GM23338 (cell line): ENCODE results near the gene REG1A. TPM values are rescaled to one million over a fixed set of nuclear protein-coding genes. Genes with fewer than 3 reads are reported as not detected.

Source experiments
- ATAC-seq: fragments of 200-7000 bp; cut with Tn5 transposase; 3 replicates; pipeline ENCODE4 v1.9.1; 2020
- DNase-seq: peaks from one replicate; pipeline ENCODE4 v3.0.0-alpha.2; 2015; ENCODE audit warnings: low spot score
- H2AFZ ChIP-seq: fragments of 200-600 bp; sonication (generic); 2 replicates; pipeline ENCODE4 v1.8.0; 2016; ENCODE audit warnings: antibody characterized with exemption, mild to moderate bottlenecking, moderate library complexity
- H3F3A ChIP-seq: fragments of 200-600 bp; sonication (generic); replicated peaks from 2 replicates; pipeline ENCODE4 v1.8.0; 2017; ENCODE audit warnings: antibody characterized with exemption, mixed run types, low read depth
- H3K27ac ChIP-seq: fragments of 200-600 bp; sonication (generic); 2 replicates; pipeline ENCODE4 v1.6.1; 2016; ENCODE audit warnings: low read depth
- H3K27me3 ChIP-seq: fragments of 200-600 bp; sonication (generic); 2 replicates; pipeline ENCODE4 v1.8.0; 2016; ENCODE audit warnings: mild to moderate bottlenecking, mixed run types, moderate library complexity; ENCODE audit not compliant: insufficient read depth
- H3K36me3 ChIP-seq: fragments of 200-600 bp; sonication (generic); 2 replicates; pipeline ENCODE4 v1.8.0; 2016; ENCODE audit warnings: mild to moderate bottlenecking; ENCODE audit not compliant: insufficient read depth
- H3K4me1 ChIP-seq: fragments of 200-600 bp; sonication (generic); 2 replicates; pipeline ENCODE4 v1.8.0; 2016; ENCODE audit warnings: mild to moderate bottlenecking, moderate library complexity; ENCODE audit not compliant: insufficient read depth
- H3K4me2 ChIP-seq: fragments of 200-600 bp; sonication (generic); 2 replicates; pipeline ENCODE4 v1.7.1; 2017; ENCODE audit warnings: mixed run types
- H3K4me3 ChIP-seq: fragments of 200-600 bp; sonication (generic); 2 replicates; pipeline ENCODE4 v1.6.1; 2016; ENCODE audit warnings: mixed run types
- H3K79me2 ChIP-seq: fragments of 200-600 bp; sonication (generic); replicated peaks from 2 replicates; pipeline ENCODE4 v1.8.0; 2017; ENCODE audit warnings: mild to moderate bottlenecking; ENCODE audit not compliant: insufficient read depth
- H3K9me2 ChIP-seq: fragments of 200-600 bp; sonication (generic); 2 replicates; pipeline ENCODE4 v1.8.0; 2017; ENCODE audit not compliant: insufficient read depth
- H4K20me1 ChIP-seq: fragments of 200-600 bp; sonication (generic); replicated peaks from 2 replicates; pipeline ENCODE4 v1.8.0; 2017; ENCODE audit warnings: mild to moderate bottlenecking; ENCODE audit not compliant: insufficient read depth
- H3K27ac Mint-ChIP-seq: 2 replicates; pipeline ENCODE4 v1.8.0; 2020; ENCODE audit warnings: inconsistent platforms, mild to moderate bottlenecking, moderate library complexity, mixed read lengths
- H3K27me3 Mint-ChIP-seq: 3 replicates; pipeline ENCODE4 v1.8.0; 2022; ENCODE audit warnings: low read depth, mild to moderate bottlenecking, moderate library complexity, mixed read lengths, inconsistent platforms; ENCODE audit not compliant: insufficient read depth, poor library complexity
- H3K36me3 Mint-ChIP-seq: 3 replicates; pipeline ENCODE4 v1.8.0; 2021; ENCODE audit warnings: low read depth, mild to moderate bottlenecking, inconsistent platforms, moderate library complexity, mixed read lengths
- H3K4me1 Mint-ChIP-seq: 3 replicates; pipeline ENCODE4 v1.8.0; 2020; ENCODE audit warnings: mild to moderate bottlenecking, inconsistent platforms, mixed read lengths
- H3K4me3 Mint-ChIP-seq: 3 replicates; pipeline ENCODE4 v1.8.0; 2021; ENCODE audit warnings: moderate library complexity, mild to moderate bottlenecking, inconsistent platforms, mixed read lengths
- H3K9me3 Mint-ChIP-seq: 3 replicates; pipeline ENCODE4 v1.8.0; 2020; ENCODE audit warnings: moderate library complexity, mild to moderate bottlenecking, inconsistent platforms, mixed read lengths
- CREB1 ChIP-seq: fragments of 250-450 bp; sonication (Bioruptor Pico); IDR thresholded peaks from 2 replicates; pipeline ENCODE4 v1.5.0; 2020; ENCODE audit warnings: low read depth, mild to moderate bottlenecking, moderate library complexity
- EZH2 ChIP-seq: fragments of 200-600 bp; sonication (generic); IDR thresholded peaks from one replicate; pipeline ENCODE4 v1.8.0; 2017; ENCODE audit warnings: antibody characterized with exemption, mild to moderate bottlenecking, low read depth; ENCODE audit not compliant: unreplicated experiment
- EZH2phosphoT487 ChIP-seq: fragments of 200-600 bp; sonication (generic); IDR thresholded peaks from one replicate; pipeline ENCODE4 v1.8.1; 2018; ENCODE audit warnings: antibody characterized with exemption; ENCODE audit not compliant: unreplicated experiment
- JUNB ChIP-seq: IDR thresholded peaks from one replicate; pipeline ENCODE4 v1.6.1; 2016; ENCODE audit warnings: antibody characterized with exemption; ENCODE audit not compliant: unreplicated experiment
- POLR2AphosphoS5 ChIP-seq: IDR thresholded peaks from 2 replicates; pipeline ENCODE4 v1.6.1; 2016; ENCODE audit warnings: antibody characterized with exemption, low read depth
- REST ChIP-seq: IDR thresholded peaks from one replicate; pipeline ENCODE4 v1.6.1; 2018; ENCODE audit warnings: antibody characterized with exemption; ENCODE audit not compliant: unreplicated experiment
- ZNF114 ChIP-seq: fragments of 250-450 bp; sonication (Bioruptor Pico); IDR thresholded peaks from 2 replicates; pipeline ENCODE4 v1.5.0; 2020; ENCODE audit warnings: mild to moderate bottlenecking, moderate library complexity
- ZNF331 ChIP-seq: fragments of 250-450 bp; sonication (Bioruptor Pico); IDR thresholded peaks from 2 replicates; pipeline ENCODE4 v1.5.0; 2020; ENCODE audit warnings: low read depth, mild to moderate bottlenecking, moderate library complexity
- ZNF462 ChIP-seq: fragments of 250-450 bp; sonication (Bioruptor Pico); IDR thresholded peaks from 2 replicates; pipeline ENCODE4 v1.5.0; 2020; ENCODE audit warnings: mild to moderate bottlenecking, moderate library complexity
- polyA plus RNA-seq: library from polyadenylated mRNA; unstranded; fragments of >200 nt; fragmentation: Nextera tagmentation; extraction: Ambion mirVana; gene quantifications from 2 replicates; pipeline ENCODE4 v1.2.1, GENCODE V29; 2016
- total RNA-seq: library from RNA; depleted of rRNA; stranded (reverse); fragments of >200 nt; shearing (Covaris generic); gene quantifications from 2 replicates; pipeline ENCODE4 v1.2.3, GENCODE V29; 2014
- TF ChIP-seq, protein P1 (sequence below): IDR thresholded peaks from 2 replicates; pipeline ENCODE4 v1.6.1; 2016; ENCODE audit warnings: antibody characterized with exemption

Gene REG1A
- total and polyA plus RNA-seq, 2 experiments from 2014 or later: not detected

DNA sequence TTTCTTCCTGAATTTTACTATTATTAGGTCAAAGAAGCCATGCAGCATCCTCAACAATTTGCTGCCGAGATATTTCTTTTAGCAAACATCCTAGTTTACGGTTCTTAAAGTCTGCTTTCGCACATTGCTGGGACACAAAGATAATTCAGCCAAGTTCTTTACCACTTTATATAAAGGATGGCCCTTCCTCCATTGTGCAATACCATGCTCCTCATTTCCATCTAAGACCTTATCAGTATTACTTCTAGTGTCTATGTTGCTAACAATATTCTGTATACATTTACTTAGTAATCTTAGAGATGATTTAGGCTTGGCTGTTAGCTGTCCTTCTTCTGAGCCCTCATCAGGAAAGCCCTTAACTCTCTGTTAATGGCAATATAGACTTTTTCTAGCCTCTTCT, 8.0 kb upstream of the REG1A start (continued):
- TF ChIP-seq ZNF462 (CRISPR knock-in tag) (no peak), EZH2 (no peak), REST (no peak), ZNF114 (CRISPR knock-in tag) (no peak)

DNA sequence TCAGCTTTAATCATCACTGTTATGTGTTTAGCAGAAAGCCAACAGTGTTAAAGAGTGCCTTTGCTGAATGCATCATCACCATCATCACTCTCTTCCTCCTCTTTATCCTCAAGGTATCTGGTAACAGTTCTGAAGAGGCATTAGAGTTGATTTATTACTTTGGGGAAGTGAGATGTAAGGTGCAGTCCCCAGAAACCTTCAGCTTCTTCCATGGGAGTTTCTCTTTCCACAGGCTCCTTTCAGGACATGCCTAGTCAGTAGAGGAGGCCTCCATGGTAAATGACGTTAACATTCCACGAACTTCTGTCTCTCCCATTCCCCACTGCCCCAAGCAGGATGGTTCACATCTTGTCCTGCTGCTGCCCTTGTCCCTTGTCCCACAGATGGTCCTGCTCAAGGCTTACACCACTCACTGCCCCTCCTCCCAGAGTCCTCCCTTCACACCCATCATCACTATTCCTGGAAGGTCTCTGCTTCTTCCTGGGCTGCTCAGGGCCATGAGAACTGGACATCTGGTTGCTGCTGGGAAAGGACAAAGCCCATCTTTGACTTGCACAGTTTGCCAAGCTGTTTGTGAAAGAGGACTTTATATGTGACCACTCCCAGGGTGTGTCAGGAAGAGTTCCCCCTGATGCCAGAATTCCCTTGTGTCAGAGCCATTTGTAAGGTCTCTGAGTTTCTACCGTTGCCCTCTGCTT, 5.3 kb upstream of the REG1A start:
- H3K4me1 ChIP-seq: no peaks in the 10 kb centered on the region
- TF ChIP-seq JUNB (no peak), CREB1 (CRISPR knock-in tag) (no peak), EZH2phosphoT487 (no peak), POLR2AphosphoS5 (no peak), REST (no peak), ZNF331 (CRISPR knock-in tag) (no peak)
- TF ChIP-seq, protein P1, sequence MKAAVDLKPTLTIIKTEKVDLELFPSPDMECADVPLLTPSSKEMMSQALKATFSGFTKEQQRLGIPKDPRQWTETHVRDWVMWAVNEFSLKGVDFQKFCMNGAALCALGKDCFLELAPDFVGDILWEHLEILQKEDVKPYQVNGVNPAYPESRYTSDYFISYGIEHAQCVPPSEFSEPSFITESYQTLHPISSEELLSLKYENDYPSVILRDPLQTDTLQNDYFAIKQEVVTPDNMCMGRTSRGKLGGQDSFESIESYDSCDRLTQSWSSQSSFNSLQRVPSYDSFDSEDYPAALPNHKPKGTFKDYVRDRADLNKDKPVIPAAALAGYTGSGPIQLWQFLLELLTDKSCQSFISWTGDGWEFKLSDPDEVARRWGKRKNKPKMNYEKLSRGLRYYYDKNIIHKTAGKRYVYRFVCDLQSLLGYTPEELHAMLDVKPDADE: no peak

More for the DNA sequence above, 5.3 kb upstream of the REG1A start:
- Histone ChIP-seq H3K27ac (no peak overlapping the region), H3K4me3 (no peak overlapping the region), H3K4me2 (no peak overlapping the region), H3K27me3 (no peaks in the 10 kb centered on the region), H4K20me1 (no peaks in the 10 kb centered on the region), H3K36me3 (peaks cover 4% of the 10 kb centered on the region; the same call in 1 of the 2 replicates), H2AFZ (no peak overlapping the region), H3F3A (no peaks in the 10 kb centered on the region), H3K79me2 (no peaks in the 10 kb centered on the region), H3K9me2 (peaks cover 3% of the 10 kb centered on the region; the same call in 1 of the 2 replicates)
- DNase-seq (no peak), ATAC-seq (no peak)
- Mint-ChIP-seq H3K9me3 (peaks cover 7% of the 10 kb centered on the region; the same call in 2 of the 3 replicates), H3K4me3 (no peak overlapping the region), H3K36me3 (no peaks in the 10 kb centered on the region), H3K27ac (0 out of 2 replicates have a peak overlapping the region, but pooled peaks have one; percentile 39), H3K27me3 (peaks cover 4% of the 10 kb centered on the region), H3K4me1 (no peaks in the 10 kb centered on the region)
